Measurements from ENCODE around the gene RGS6. TPM values are rescaled to one million over a fixed set of nuclear protein-coding genes. Genes with fewer than 3 reads are reported as not detected.
A peak's percentile ranks its signal among the peaks of the same experiment; 100 is the strongest.
"Not testable (repeated sequence)": the region's sequence is repeated elsewhere in the genome, so short reads cannot be mapped to it uniquely, and the experiment has no call there.

RGS6 gene
- total RNA-seq, 4 donors from 2014 or later, result 0.84 to 3.0 (median 1.7) TPM; not detected in 1

GRCh38 chr14:72471346-72471745, 539.1 kb downstream of the RGS6 start:
- WGBS, 2 donors, result 85 to 87% methylated on average over 6 of the region's 6 CpGs
- DNase-seq (ENCODE audit: low spot score in 2 of 2), result no peak
- TF ChIP-seq POLR2A (IDR thresholded peaks at IDR 0.05) (no peak), CTCF (IDR thresholded peaks at IDR 0.05) (no peak)
- no peak overlapping the region for H3K4me3 ChIP-seq (ENCODE audit: low read depth, poor library complexity, severe bottlenecking)
- intact Hi-C loops (cut with DNase I; ENCODE audit: low total_unique reads), result loop anchor here (5.0 kb wide), 1 partner anchor 1771 kb away; no protein-coding TSS in a partner anchor

GRCh38 chr14:72472845-72473244, 540.6 kb downstream of the RGS6 start:
- no peak overlapping the region for H3K4me3 ChIP-seq (ENCODE audit: low read depth, poor library complexity, severe bottlenecking)
- no peak for TF ChIP-seq POLR2A (IDR thresholded peaks at IDR 0.05)
- no peak for TF ChIP-seq CTCF (IDR thresholded peaks at IDR 0.05)
- no peak for DNase-seq (ENCODE audit: low spot score in 2 of 2)
- WGBS, 2 donors, result 93% methylated on average over 14 of the region's 14 CpGs
- intact Hi-C loops (cut with DNase I; ENCODE audit: low total_unique reads), result loop anchor here (5.0 kb wide), 1 partner anchor 1769 kb away; no protein-coding TSS in a partner anchor

- WGBS, 2 donors, result 24 to 35% methylated on average over 8 of the region's 8 CpGs
- peak in 1 of 2 donors; percentile 77 for DNase-seq (ENCODE audit: low spot score in 2 of 2)
- H3K4me3 ChIP-seq (ENCODE audit: low read depth, poor library complexity, severe bottlenecking), result no peak overlapping the region
- TF ChIP-seq POLR2A (IDR thresholded peaks at IDR 0.05) (no peak), CTCF (IDR thresholded peaks at IDR 0.05) (no peak)
- intact Hi-C loops (cut with DNase I; ENCODE audit: low total_unique reads), result no loop called here
Observed at GRCh38 chr14:72476657-72477499, 544.6 kb downstream of the RGS6 start.

- H3K4me3 ChIP-seq (ENCODE audit: low read depth, poor library complexity, severe bottlenecking); intact Hi-C loops (cut with DNase I; ENCODE audit: low total_unique reads): not testable (repeated sequence)
- DNase-seq (ENCODE audit: low spot score in 2 of 2), result peak in 1 of 2 donors; percentile 14
- 44 to 57% methylated on average over 5 of the region's 5 CpGs for WGBS, 2 donors
Observed at GRCh38 chr14:72477578-72477977, 545.3 kb downstream of the RGS6 start.

GRCh38 chr14:72478471-72478893, 546.3 kb downstream of the RGS6 start:
- intact Hi-C loops (cut with DNase I; ENCODE audit: low total_unique reads), result no loop called here
- no peak overlapping the region for H3K4me3 ChIP-seq (ENCODE audit: low read depth, poor library complexity, severe bottlenecking)
- DNase-seq (ENCODE audit: low spot score in 2 of 2), result no peak
- whole genome bisulfite sequencing, 2 donors, result 58 to 75% methylated on average over 8 of the region's 8 CpGs
- TF ChIP-seq CTCF (IDR thresholded peaks at IDR 0.05) (no peak), POLR2A (IDR thresholded peaks at IDR 0.05) (no peak)

GRCh38 chr14:72479461-72479931, 547.3 kb downstream of the RGS6 start:
- DNase-seq (ENCODE audit: low spot score in 2 of 2), result peak in 1 of 2 donors; percentile 59
- 71 to 73% methylated on average over 3 of the region's 3 CpGs for WGBS, 2 donors
- intact Hi-C loops (cut with DNase I; ENCODE audit: low total_unique reads), result no loop called here
- no peak overlapping the region for H3K4me3 ChIP-seq (ENCODE audit: low read depth, poor library complexity, severe bottlenecking)
- no peak for TF ChIP-seq POLR2A (IDR thresholded peaks at IDR 0.05)
- no peak for TF ChIP-seq CTCF (IDR thresholded peaks at IDR 0.05)
